Peyer's patch (tissue), 4 donors: ENCODE data around the gene PKD2L2.

Source experiments
- POLR2A ChIP-seq, 2 donors: fragments of 450-650 bp; IDR thresholded peaks; one replicate each; pipeline ENCODE4 v1.5.1; 2017; ENCODE audit warnings: antibody characterized with exemption in 2 of 2, mild to moderate bottlenecking in 2 of 2, moderate library complexity in 2 of 2
- TF ChIP-seq, protein P1 (sequence below), 6 experiments: fragments of 450-650 bp in 4 of 6; fragments of 200-600 bp in 2 of 6; sonication (generic) in 1 of 6; IDR thresholded peaks; one replicate each; pipeline ENCODE4 v1.5.1; 2017 to 2019; ENCODE audit warnings: antibody characterized with exemption in 6 of 6, mild to moderate bottlenecking in 3 of 6, moderate library complexity in 1 of 6

DNA sequence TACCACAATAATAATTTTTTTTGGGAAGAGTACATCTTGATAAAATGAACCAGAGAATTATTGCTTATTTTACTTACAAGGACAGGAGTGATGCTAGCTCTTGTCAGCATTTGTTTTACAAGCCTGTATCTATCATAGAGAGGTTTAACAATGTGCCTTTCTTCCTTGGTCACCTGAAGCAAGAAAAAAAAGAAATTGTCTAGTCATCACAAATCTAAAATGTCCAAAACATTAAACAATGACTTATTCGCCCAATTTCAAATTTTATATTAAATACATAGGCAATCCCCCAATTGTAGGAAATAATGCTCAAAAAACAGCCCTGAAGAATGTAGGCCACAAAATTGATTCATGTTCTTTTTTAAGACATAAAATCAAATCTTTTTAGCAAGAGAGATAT lies 56.6 kb downstream of the PKD2L2 start:
- TF ChIP-seq, protein P1, sequence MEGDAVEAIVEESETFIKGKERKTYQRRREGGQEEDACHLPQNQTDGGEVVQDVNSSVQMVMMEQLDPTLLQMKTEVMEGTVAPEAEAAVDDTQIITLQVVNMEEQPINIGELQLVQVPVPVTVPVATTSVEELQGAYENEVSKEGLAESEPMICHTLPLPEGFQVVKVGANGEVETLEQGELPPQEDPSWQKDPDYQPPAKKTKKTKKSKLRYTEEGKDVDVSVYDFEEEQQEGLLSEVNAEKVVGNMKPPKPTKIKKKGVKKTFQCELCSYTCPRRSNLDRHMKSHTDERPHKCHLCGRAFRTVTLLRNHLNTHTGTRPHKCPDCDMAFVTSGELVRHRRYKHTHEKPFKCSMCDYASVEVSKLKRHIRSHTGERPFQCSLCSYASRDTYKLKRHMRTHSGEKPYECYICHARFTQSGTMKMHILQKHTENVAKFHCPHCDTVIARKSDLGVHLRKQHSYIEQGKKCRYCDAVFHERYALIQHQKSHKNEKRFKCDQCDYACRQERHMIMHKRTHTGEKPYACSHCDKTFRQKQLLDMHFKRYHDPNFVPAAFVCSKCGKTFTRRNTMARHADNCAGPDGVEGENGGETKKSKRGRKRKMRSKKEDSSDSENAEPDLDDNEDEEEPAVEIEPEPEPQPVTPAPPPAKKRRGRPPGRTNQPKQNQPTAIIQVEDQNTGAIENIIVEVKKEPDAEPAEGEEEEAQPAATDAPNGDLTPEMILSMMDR (IDR thresholded peaks at IDR 0.05), result no peak
- no peak for TF ChIP-seq POLR2A (IDR thresholded peaks at IDR 0.05)
